AG10803 (cell line): ENCODE data around the gene BMPR1B.
A peak's percentile ranks its signal among the peaks of the same experiment; 100 is the strongest.

ENCODE experiments used
- DNase-seq: peaks from one replicate; pipeline ENCODE4 v3.0.0; 2010; ENCODE audit warnings: low read depth
- H3K4me3 ChIP-seq: 2 replicates; pipeline ENCODE4 v1.5.1; 2011; ENCODE audit warnings: mild to moderate bottlenecking, low read length, control low read depth
- CTCF ChIP-seq: conservative IDR thresholded peaks from 2 replicates; pipeline ENCODE4 v1.5.1; 2011; ENCODE audit warnings: mild to moderate bottlenecking, low read length, control low read depth, inconsistent platforms

Gene BMPR1B

GRCh38 chr4:94959307-94959706, 201.6 kb downstream of the BMPR1B start:
- no peak for TF ChIP-seq CTCF
- DNase-seq: no peak
- H3K4me3 ChIP-seq: no peak overlapping the region

DNA sequence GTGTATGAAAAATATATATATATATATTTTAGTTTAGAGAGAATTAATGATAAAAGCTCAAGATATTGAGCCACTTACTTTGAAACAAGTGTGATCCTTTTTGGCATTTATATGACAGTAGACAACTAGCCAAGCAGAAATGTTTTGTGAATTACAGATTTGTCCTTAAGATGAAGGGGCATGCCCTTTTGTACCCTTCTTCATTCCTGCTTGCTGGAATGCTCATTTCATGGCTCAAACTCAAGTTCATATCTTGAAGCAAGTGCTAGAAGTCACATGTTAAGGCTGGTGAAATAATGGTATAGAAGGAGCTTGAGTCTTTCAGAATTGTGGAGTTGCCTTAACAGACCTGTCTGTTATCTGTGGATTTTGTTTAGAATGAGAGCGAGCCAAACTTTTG, 203.0 kb downstream of the BMPR1B start:
- TF ChIP-seq CTCF: no peak
- H3K4me3 ChIP-seq: no peak overlapping the region

GRCh38 chr4:94961420-94961819, 203.7 kb downstream of the BMPR1B start:
- TF ChIP-seq CTCF: no peak
- no peak overlapping the region for H3K4me3 ChIP-seq
- peak; percentile 11 for DNase-seq

More for the DNA sequence above, 203.0 kb downstream of the BMPR1B start:
- DNase-seq: no peak

DNA sequence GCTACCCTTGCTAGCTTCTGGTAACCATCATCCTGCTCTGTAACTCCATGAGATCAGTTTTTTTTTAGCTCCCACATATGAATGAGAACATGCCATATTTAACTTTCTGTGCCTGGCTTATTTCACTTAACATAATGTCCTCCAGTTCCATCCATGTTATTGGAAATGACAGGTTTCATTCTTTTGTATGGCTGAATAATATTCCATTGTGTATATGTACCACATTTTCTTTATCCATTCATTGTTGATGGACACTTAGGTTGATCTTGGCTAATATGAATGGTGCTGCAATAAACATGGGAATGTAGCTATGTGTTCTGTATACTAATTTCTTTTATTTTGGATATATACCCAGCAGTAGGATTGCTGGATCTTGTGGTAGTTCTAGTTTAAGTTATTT, 204.7 kb downstream of the BMPR1B start:
- TF ChIP-seq CTCF: no peak
- H3K4me3 ChIP-seq: no peak overlapping the region
- no peak for DNase-seq

DNA sequence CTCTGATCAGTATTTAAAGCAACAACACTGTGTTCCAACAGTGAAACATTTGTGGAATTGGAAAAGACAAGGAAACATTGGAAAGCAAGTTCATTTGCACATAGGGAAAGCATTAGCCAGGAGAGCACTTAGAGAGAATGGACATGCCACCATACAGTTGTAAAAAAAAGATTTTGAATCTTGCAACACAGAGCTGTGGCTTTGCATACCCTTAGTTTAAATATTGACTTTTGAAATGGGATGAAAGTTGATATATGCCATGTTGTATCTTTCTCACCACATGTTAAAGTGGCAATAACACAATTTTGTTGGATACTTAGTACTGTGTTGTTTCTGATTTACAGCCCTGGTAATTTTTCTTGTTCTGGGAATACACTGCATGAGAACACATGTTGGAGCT, 208.1 kb downstream of the BMPR1B start:
- no peak for TF ChIP-seq CTCF
- DNase-seq: no peak

DNA sequence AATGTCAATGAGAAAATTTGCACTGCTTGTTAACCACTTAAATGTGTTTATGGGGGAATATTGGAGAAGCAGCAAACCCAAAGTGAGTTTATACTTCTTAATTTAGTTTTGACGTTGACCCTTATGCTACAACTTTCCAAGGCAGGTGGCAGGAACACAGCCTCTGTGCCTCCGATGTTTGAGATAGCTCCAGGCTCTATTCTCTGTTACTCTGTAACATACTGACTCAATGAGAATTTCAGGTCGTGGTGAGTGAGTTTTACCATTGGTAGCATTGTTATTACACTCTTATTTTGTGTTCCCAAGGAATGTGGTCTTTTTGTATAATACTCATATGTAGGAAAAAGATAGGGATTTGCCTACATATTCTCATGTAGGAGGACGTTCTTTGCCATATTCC, 210.7 kb downstream of the BMPR1B start:
- no peak for TF ChIP-seq CTCF
- no peak overlapping the region for H3K4me3 ChIP-seq
- no peak for DNase-seq

More for the DNA sequence above, 208.1 kb downstream of the BMPR1B start:
- H3K4me3 ChIP-seq: no peak overlapping the region

DNA sequence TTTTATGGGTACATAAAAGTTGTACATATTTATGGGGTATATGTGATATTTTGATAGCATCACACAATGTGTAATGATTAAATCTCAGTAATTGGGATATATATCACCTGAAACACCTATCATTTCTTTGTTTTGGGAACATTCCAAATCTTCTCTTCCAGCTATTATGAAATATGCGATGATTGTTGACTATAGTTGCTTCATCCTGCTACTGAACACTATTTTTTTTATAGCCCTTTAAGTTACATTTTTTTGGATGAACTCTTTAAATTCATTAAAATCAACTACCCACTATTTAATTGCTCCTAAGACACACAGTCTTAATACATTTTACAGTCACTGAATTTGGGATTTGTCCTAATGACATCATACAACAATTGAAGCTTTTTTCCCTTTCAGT, 212.9 kb downstream of the BMPR1B start:
- no peak overlapping the region for H3K4me3 ChIP-seq
- no peak for TF ChIP-seq CTCF
- no peak for DNase-seq
